ENCODE data around the gene IFT88. TPM values are rescaled to one million over a fixed set of nuclear protein-coding genes. Genes with fewer than 3 reads are reported as not detected.

The IFT88 gene
- total RNA-seq, 1 experiment from 2014 or later: 22.6 TPM

DNA sequence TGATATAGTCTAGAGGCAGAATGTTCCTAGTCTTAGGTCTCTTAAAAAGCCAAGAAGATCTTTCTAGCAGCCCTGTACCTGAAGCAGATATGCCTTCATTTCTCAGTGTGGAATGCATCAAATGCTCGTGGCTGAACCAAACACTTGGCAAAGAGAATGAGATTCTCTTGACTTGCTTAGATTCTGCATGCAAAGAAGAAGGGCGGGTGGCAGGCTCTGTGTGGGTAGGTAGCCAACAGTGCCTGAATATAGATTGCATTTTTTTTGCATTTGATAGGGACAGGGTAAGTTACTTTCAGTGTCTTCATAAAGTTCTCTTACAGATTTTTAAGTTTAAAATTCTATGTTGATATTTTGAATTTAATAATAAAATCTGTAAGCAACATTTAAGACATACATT, 27.3 kb downstream of the IFT88 start:
- no peak for DNase-seq (ENCODE audit: low read depth, low spot score)
- in situ Hi-C loops (cut with HindIII; ENCODE audit: low pct_unique_long_range_greater_than_20kb, low sequenced_read_pairs): no loop called here

DNA sequence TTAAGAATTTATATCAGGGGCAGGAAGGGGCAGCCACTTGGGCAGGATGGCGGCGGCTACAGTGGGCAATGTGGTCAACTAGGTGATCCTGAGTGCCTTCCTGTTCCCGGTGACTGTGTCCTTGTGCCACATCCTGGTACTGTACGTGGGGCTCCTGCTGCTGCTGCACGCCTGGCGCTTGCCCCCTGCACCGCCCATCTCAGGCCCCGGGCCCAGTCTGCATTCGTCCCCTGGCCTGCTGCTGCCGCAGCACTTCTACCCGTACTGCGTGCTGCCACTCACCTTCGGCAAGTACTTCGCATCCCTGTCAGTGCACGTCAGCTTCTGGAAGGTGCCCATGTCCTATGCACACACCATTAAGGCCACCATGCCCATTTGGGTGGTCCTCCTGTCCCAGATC, 40.1 kb downstream of the IFT88 start:
- in situ Hi-C loops (cut with HindIII; ENCODE audit: low pct_unique_long_range_greater_than_20kb, low sequenced_read_pairs): no loop called here
- DNase-seq (ENCODE audit: low read depth, low spot score): no peak

DNA sequence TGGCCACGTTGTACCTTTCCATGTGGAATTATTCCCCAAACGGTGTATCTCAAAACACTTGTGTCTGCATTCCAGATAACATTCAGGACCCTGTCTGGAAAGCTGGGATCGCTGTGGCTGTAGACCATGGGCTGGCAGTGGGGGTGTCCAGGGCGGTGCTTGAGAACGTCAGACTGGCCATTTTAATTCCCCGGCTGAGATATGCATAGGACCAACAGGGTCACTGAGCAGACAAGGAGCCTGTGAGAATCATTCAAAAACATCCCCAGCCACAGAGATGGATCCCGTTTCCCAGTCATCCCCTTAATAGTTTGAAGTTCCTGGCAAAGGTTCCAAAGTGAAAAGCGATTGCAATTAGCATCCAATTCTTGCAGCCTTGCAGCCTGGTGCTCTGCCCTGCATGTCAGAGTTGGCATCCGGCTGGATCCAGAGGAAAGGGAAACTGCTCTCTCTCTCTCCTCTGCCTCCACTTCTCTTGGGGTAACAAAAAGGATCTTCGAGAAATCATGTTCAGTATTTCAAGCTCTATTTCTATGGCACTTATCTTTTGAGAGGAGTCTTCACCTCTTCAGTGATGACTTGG, 41.6 kb downstream of the IFT88 start:
- no peak for DNase-seq (ENCODE audit: low read depth, low spot score)
- in situ Hi-C loops (cut with HindIII; ENCODE audit: low pct_unique_long_range_greater_than_20kb, low sequenced_read_pairs): no loop called here

DNA sequence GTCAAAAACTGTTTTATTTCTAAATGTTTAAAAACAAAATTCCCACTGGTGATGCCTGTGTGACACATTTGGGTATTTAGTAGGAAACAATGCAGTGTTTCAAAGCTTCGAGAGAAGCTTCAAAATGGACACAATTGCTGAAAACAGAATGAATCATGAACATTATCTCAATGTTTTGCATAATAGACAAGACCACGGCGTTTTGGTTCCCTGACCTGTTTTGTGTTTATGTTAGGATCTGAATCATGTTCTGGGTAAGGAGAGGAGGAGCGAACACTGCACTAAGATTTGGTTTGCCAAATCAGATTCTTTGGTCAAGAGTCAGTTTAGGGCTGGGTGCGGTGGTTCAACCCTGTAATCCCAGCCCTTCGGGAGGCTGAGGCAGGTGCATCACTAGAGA, 42.2 kb downstream of the IFT88 start:
- in situ Hi-C loops (cut with HindIII; ENCODE audit: low pct_unique_long_range_greater_than_20kb, low sequenced_read_pairs): no loop called here
- no peak for DNase-seq (ENCODE audit: low read depth, low spot score)

DNA sequence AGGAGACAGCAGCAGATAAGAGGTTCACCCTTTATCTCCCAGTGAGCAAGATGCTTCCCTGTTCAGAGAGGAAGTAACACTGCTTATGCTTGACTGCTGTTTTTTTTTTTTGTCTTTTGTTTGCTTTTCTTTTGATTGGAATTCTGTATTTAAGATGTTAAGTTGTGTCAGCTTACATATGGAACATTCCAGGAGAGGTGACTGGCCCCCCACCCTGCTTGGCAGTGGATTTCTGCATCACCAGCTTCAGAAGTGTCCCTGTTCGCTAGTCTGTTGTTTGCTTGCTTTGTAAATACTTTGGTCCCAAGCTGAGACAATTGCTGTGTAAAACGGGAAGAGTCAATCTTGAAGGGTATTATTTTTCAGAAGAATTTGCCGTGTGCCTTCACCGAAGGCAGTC, 43.0 kb downstream of the IFT88 start:
- in situ Hi-C loops (cut with HindIII; ENCODE audit: low pct_unique_long_range_greater_than_20kb, low sequenced_read_pairs): no loop called here

DNA sequence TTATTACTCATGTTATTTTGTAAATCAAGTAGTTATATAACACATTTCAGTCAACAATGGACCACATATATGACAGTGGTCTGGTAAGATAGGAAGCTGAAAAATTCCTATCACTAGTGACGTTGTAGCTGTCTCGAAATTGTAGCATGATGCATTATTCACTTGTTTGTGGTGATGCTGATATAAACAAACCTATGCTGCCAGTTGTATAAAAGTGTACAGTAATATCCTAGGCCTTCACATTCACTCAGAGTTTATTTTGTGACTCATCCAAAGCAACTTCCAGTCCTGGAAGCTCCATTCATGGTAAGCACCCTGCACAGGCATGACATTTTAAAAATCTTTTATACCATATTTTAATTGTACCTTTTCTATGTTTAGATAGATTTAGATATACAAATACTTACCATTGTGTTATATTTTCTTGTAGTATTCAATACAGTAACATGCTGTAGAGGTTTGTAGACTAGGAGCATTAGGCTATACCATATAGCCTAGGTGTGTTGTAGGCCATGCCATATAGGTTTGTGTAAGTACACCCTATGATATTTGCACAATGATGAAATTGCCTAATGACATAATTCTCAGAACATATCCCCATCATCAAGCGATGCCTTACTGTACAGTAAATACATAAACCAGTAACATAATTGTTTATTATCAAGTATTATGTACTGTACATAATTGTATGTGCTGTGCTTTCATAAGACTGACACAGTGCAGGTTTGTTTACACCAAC, 49.3 kb downstream of the IFT88 start:
- in situ Hi-C loops (cut with HindIII; ENCODE audit: low pct_unique_long_range_greater_than_20kb, low sequenced_read_pairs): no loop called here
- DNase-seq (ENCODE audit: low read depth, low spot score): no peak

More for the DNA sequence above, 43.0 kb downstream of the IFT88 start:
- no peak for DNase-seq (ENCODE audit: low read depth, low spot score)

DNA sequence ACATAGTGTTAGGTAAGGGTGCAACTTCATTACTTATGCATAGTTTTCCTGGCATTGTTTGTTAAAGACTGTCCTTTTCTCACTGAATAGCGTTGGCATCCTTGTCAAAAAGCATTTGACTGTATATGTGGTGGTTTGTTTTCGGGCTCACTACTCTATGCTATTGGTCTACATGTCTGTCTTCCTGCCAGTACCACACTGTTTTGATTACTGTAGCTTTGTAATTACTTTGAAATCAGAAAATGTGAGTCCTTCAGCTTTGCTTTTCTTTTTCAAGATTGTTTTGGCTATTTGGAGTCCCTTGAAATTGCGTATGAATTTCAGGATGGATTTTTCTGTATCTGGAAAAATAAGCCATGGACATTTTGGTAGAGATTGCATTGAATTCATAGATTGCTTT, 56.0 kb downstream of the IFT88 start:
- in situ Hi-C loops (cut with HindIII; ENCODE audit: low pct_unique_long_range_greater_than_20kb, low sequenced_read_pairs): no loop called here
- no peak for DNase-seq (ENCODE audit: low read depth, low spot score)

DNA sequence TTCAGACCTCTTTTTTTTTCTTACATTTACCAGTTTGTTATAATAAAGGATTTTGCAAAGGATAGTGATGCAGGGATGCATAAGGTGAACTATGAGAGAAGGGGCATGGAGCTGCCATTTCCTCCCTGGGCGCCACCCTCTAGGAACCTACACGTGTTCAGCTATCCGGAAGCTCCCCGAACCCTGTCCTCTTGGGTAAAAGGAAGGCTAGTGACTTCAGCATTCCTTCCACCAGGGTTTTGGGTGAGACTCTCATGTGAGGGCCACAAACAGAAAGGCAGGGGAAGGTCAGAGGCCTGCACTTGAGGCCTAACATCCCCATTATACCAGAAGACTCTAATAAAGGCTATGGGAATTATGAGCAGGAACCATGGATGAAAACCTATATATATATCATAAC, 57.3 kb downstream of the IFT88 start:
- in situ Hi-C loops (cut with HindIII; ENCODE audit: low pct_unique_long_range_greater_than_20kb, low sequenced_read_pairs): no loop called here
- DNase-seq (ENCODE audit: low read depth, low spot score): no peak

DNA sequence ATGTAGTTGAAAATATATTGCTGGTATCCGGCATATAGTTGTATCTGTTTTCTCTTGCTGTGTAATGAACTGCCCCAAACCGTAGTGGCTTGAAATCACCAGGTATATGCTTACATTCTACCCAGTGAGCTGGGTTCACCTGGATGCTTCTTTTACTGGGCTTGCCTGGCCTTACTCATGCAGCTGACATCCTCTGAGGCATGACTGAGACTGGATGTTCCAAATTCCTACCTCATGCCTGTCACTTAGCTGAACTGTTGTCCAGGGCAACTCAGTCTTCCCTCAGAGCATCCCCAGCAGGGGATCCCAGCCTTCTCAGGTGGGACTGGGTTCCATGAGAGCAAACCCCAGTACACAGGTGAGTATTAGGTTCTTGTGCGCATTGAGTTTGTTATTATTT, 66.8 kb downstream of the IFT88 start:
- no peak for DNase-seq (ENCODE audit: low read depth, low spot score)
- in situ Hi-C loops (cut with HindIII; ENCODE audit: low pct_unique_long_range_greater_than_20kb, low sequenced_read_pairs): no loop called here

DNA sequence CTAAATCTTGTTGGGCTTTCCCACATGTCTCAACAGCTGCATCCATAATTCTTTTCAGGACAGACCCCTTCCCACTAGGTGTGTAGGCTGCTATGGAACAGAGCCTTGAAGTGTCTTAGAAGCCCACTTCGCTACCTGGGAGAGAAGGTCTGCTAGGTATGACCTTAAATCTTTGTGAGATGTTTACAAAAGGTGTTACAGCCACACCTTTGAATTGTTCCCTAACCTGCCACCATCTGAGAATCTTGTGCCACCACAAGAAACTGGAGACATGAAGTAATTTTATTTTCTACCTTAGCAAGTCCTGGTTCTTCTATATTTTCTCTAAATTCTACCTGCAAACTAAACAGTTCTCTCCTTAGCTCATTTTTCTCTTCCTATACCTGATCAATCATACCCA, 69.1 kb downstream of the IFT88 start:
- in situ Hi-C loops (cut with HindIII; ENCODE audit: low pct_unique_long_range_greater_than_20kb, low sequenced_read_pairs): no loop called here
- no peak for DNase-seq (ENCODE audit: low read depth, low spot score)

DNA sequence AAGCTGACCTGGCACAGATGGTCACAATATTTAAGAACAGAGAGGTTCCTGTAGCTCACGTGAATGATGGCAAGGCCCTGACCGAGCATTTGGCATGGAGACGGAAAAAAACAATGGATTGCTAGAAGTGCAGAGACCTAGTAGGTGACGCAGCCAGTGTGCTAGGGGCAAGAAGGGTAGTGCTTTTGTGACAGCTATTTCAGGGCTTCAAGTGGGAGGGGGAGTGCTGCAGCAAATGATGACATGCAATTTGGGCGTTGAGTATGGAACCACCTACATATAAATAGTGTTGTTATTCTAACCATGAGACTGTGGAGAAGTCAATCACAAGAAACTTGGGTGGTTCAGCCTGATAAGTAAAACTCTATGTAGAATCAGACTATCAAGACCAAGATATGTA, 70.9 kb downstream of the IFT88 start:
- in situ Hi-C loops (cut with HindIII; ENCODE audit: low pct_unique_long_range_greater_than_20kb, low sequenced_read_pairs): no loop called here
- DNase-seq (ENCODE audit: low read depth, low spot score): no peak

DNA sequence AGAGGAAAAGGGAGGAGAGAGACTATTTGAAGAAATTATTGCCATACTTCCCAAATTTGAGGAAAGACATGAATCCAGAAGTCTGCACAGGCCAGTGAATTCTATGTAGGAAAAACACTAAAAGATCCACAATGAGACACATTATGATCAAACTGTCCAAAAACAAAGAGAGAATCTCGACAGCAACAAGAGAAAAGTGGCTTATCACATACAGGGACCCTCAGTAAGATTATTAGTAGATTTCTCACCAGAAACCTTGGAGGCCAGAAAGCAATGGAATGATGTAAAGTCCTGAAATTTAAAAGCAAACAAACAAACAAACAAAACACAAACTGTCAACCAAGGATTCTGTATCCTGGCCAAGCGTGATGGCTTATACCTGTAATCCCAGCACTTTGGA, 80.8 kb downstream of the IFT88 start:
- DNase-seq (ENCODE audit: low read depth, low spot score): no peak
- in situ Hi-C loops (cut with HindIII; ENCODE audit: low pct_unique_long_range_greater_than_20kb, low sequenced_read_pairs): no loop called here

DNA sequence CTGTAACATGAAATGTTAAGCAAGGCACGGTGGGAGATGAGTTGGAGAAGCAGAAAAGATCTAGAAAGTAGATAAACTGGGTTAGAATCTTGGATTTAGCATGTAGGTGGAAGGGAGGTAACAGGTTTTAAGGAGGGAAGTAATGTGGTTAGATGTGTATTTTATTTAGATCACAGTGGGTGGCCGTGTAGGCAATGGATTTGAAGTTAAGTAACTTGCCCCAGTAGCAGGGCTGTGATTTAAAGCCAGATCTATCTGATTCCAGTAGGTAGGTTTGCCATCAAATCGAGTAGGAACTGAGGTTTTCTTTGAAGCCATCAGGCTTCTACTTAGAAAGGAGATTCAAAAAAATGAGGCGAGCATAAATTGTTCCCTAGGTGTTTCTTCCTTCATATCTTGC, 86.0 kb downstream of the IFT88 start:
- in situ Hi-C loops (cut with HindIII; ENCODE audit: low pct_unique_long_range_greater_than_20kb, low sequenced_read_pairs): no loop called here
- no peak for DNase-seq (ENCODE audit: low read depth, low spot score)

DNA sequence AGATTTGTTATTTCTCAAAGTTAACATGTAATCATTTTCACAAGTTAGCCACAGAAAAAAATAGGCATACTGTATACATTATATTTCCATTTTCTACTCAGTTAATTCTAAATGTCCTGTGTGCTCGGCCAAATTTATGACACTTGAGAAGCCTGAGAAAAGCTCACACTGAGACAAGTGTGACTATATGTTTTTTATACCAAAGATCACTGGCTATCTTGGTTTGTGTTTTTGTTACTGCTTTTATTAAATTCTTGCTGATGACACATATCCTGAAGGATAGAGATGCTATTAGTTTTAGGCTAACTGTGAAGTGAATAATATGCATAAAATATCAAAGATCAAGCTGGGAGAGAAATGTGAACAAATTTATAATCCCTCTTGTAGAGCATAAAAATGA, 87.2 kb downstream of the IFT88 start:
- in situ Hi-C loops (cut with HindIII; ENCODE audit: low pct_unique_long_range_greater_than_20kb, low sequenced_read_pairs): no loop called here
- DNase-seq (ENCODE audit: low read depth, low spot score): no peak

DNA sequence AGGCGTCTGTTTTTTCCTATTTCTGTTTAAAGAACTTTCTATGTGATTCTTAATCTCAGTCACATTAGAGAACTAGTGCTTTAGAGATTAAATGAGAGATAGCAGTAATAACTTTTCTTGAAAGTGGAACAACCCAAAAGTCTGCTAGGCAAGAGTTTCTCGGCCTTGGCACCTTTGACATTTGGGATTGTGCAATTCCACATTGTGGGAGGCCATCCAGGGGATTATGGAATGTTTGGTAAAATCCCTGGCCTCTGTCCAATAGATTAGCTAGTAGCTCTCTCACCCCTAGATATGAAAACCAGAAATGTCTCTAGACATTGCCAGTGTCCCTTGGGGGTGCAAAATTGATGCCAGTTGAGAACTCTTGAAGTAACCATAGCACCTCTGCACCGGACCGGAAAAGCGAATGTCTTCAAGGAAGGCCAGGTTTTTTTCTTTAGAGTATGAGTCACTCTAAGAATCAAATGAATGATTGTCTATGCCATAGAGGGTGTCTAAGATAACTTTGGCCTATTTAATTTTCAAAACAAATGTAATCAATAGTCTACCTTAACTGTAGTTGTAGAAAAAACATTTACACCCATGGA, 91.6 kb downstream of the IFT88 start:
- no peak for DNase-seq (ENCODE audit: low read depth, low spot score)
- in situ Hi-C loops (cut with HindIII; ENCODE audit: low pct_unique_long_range_greater_than_20kb, low sequenced_read_pairs): no loop called here

DNA sequence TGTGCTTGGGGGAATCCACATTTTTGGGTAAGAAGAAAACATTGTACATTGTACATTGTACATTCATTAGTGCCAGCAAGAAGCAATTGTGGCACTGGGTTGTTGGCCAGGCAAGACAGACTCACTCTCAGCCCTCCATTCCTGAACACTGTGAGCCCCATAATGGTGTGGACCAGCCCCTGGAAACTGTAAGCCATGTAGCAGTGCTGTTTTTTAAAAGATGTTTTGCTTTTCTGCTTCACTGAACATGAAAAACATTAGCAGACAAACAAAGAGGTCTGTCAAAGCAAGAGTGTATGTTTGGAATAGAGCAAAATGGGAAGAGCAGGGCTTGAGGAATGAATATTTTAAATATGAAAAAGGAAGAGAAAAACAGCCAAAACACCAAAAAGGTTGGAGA, 97.4 kb downstream of the IFT88 start:
- no peak for DNase-seq (ENCODE audit: low read depth, low spot score)
- in situ Hi-C loops (cut with HindIII; ENCODE audit: low pct_unique_long_range_greater_than_20kb, low sequenced_read_pairs): no loop called here

DNA sequence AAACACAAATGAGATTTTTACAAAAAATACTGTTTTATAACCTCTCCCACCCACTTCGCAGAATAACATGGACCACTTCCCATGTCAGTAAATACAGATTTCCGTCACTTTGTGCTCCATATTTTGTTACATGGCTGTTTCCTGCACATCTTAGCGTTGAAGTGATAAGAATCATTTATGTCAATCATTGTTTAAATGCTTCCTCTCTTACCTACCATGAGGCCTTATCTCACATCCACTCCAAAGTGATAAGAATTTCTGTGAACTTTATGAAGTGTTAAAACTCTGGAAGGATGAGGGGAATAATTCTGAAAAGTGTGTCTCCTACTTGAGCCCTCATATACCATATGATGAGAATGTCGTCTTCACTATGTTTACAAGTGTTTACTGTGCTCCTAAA, 100.0 kb downstream of the IFT88 start:
- no peak for DNase-seq (ENCODE audit: low read depth, low spot score)
- in situ Hi-C loops (cut with HindIII; ENCODE audit: low pct_unique_long_range_greater_than_20kb, low sequenced_read_pairs): no loop called here

DNA sequence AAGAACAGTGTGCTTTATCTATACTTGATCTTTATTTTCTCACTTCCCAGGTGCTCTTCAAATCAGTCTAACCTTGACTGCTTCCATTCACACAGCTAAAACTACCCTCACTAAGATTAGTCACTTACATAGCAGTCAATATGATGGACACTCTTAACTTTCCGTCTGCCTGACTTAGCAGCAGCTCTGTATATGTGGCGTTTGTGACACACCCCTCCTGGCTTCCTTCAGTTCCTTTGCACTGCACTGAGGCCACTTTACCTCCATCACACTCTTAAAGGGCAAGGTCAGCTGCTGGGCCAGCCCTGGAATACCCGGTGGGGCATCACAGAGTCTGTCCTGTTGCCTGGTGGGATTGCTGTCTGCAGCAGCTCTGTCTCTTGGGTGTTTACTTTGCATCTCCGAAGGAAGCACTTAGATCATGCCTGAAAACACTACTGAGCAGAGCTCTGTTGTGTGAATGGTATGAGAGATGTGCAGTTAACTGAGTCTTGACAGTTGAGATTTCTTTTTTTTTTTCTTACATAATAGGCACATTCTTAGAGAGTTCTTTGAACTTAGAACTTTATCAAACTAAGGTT, 101.0 kb downstream of the IFT88 start:
- no peak for DNase-seq (ENCODE audit: low read depth, low spot score)
- in situ Hi-C loops (cut with HindIII; ENCODE audit: low pct_unique_long_range_greater_than_20kb, low sequenced_read_pairs): no loop called here

DNA sequence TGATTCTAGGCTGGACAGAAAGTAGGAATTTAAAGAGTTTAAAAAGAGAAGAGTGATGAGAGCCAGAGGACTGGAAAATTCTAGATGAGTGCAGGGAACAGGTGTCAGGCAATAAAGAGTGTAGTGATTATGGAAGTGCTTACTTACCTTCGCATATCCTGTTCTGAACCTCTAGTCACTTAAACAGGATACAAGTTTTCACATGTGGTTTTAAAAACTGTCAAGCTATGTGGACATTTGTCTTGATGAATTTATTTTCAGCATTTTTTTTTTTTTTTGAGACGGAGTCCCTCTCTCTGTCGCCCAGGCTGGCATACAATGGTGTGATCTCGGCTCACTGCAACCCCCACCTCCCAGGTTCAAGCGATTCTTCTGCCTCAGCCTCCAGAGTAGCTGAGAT, 102.2 kb downstream of the IFT88 start:
- DNase-seq (ENCODE audit: low read depth, low spot score): no peak
- in situ Hi-C loops (cut with HindIII; ENCODE audit: low pct_unique_long_range_greater_than_20kb, low sequenced_read_pairs): no loop called here

All from SK-MEL-5 (cell line).